Left ventricle myocardium inferior (tissue), 1 donor: Measurements from ENCODE around the gene EVI5. TPM values are rescaled to one million over a fixed set of nuclear protein-coding genes. Genes with fewer than 3 reads are reported as not detected.

Source experiments
- DNase-seq: peaks from one replicate; pipeline ENCODE4 v3.0.0-alpha.2; 2020
- H3K27ac ChIP-seq: fragments of 200-600 bp; replicated peaks from 2 replicates; pipeline ENCODE4 v1.8.0; 2021
- H3K27me3 ChIP-seq: fragments of 200-600 bp; 2 replicates; pipeline ENCODE4 v1.8.0; 2021; ENCODE audit warnings: low read depth
- H3K36me3 ChIP-seq: fragments of 200-600 bp; 2 replicates; pipeline ENCODE4 v1.8.0; 2021
- H3K4me1 ChIP-seq: fragments of 200-600 bp; 2 replicates; pipeline ENCODE4 v1.8.0; 2021
- H3K4me3 ChIP-seq: fragments of 200-600 bp; 2 replicates; pipeline ENCODE4 v1.8.0; 2021; ENCODE audit warnings: mild to moderate bottlenecking, moderate library complexity
- H3K9me3 ChIP-seq: fragments of 200-600 bp; replicated peaks from 2 replicates; pipeline ENCODE4 v1.8.0; 2021
- CTCF ChIP-seq: fragments of 200-600 bp; IDR thresholded peaks from 2 replicates; pipeline ENCODE4 v1.8.0; 2021; ENCODE audit warnings: antibody characterized with exemption, mild to moderate bottlenecking, borderline replicate concordance
- intact Hi-C: fragments of 100-400 bp; cut with micrococcal nuclease; formaldehyde crosslinking; loops from one replicate; pipeline ENCODE4 v1.11.0; 2022
- total RNA-seq: library from RNA; stranded (reverse); fragmentation: NEBNext Ultra II Directional; extraction: Animal tissue kit (Norgen Biotek cat#: 25700); gene quantifications from one replicate; pipeline ENCODE4 v1.2.1, GENCODE V29; 2021
- donor health status: DM: no; HTN: yes; CAD: no; lungs with severe emphysema.

The EVI5 gene
- total RNA-seq, 1 donor from 2014 or later: 30.4 TPM

GRCh38 chr1:92792340-92792782, 7.5 kb upstream of the EVI5 start:
- no peak for DNase-seq
- peaks cover 21% of the 10 kb centered on the region for H3K4me1 ChIP-seq
- intact Hi-C loops: no loop called here
- no peaks in the 10 kb centered on the region for H3K27me3 ChIP-seq
- no peak for TF ChIP-seq CTCF
- H3K4me3 ChIP-seq: peak overlapping the region; percentile 40
- peak overlapping the region; percentile 28 for H3K27ac ChIP-seq
- H3K9me3 ChIP-seq: peaks cover 4% of the 10 kb centered on the region
- H3K36me3 ChIP-seq: no peaks in the 10 kb centered on the region

- Histone ChIP-seq H3K27ac (peak overlapping the region; percentile 28), H3K4me3 (peak overlapping the region; percentile 40), H3K9me3 (peaks cover 4% of the 10 kb centered on the region), H3K36me3 (no peaks in the 10 kb centered on the region), H3K27me3 (no peaks in the 10 kb centered on the region), H3K4me1 (peaks cover 21% of the 10 kb centered on the region)
- no peak for DNase-seq
- intact Hi-C loops: no loop called here
- TF ChIP-seq CTCF: no peak
These were observed 6.7 kb upstream of the EVI5 start for GRCh38 chr1:92791487-92792066.

GRCh38 chr1:92790867-92791266, 6.0 kb upstream of the EVI5 start:
- peaks cover 4% of the 10 kb centered on the region for H3K9me3 ChIP-seq
- intact Hi-C loops: no loop called here
- peaks cover 23% of the 10 kb centered on the region for H3K4me1 ChIP-seq
- no peaks in the 10 kb centered on the region for H3K36me3 ChIP-seq
- no peaks in the 10 kb centered on the region for H3K27me3 ChIP-seq
- no peak for TF ChIP-seq CTCF
- no peak overlapping the region for H3K27ac ChIP-seq
- no peak for DNase-seq
- no peak overlapping the region for H3K4me3 ChIP-seq

- peaks cover 26% of the 10 kb centered on the region for H3K4me1 ChIP-seq
- H3K9me3 ChIP-seq: peaks cover 4% of the 10 kb centered on the region
- no peaks in the 10 kb centered on the region for H3K27me3 ChIP-seq
- no peak overlapping the region for H3K4me3 ChIP-seq
- no peak for TF ChIP-seq CTCF
- no peak for DNase-seq
- no peak overlapping the region for H3K27ac ChIP-seq
- H3K36me3 ChIP-seq: no peaks in the 10 kb centered on the region
- intact Hi-C loops: no loop called here
These were observed 5.2 kb upstream of the EVI5 start for GRCh38 chr1:92790081-92790480.

GRCh38 chr1:92786111-92786901, 1.4 kb upstream of the EVI5 start:
- intact Hi-C loops: no loop called here
- Histone ChIP-seq H3K36me3 (no peaks in the 10 kb centered on the region), H3K27ac (peak overlapping the region; percentile 100), H3K4me3 (peak overlapping the region; percentile 91), H3K27me3 (no peaks in the 10 kb centered on the region), H3K4me1 (peaks cover 46% of the 10 kb centered on the region), H3K9me3 (no peaks in the 10 kb centered on the region)
- no peak for DNase-seq
- no peak for TF ChIP-seq CTCF
